Naive B cell (primary cell): ENCODE measurements around the gene SEMA3A. TPM values are rescaled to one million over a fixed set of nuclear protein-coding genes. Genes with fewer than 3 reads are reported as not detected.
A peak's percentile ranks its signal among the peaks of the same experiment; 100 is the strongest.

Experiments
- ATAC-seq, 2 donors: fragments of 150-1000 bp; cut with Tn5 transposase; 2 replicates each; pipeline ENCODE4 v1.10.0; 2021; ENCODE audit warnings: low read depth in 2 of 2, mild to moderate bottlenecking in 2 of 2, moderate library complexity in 2 of 2
- DNase-seq: peaks from one replicate; pipeline ENCODE4 v3.0.0; 2022
- H3K27ac Mint-ChIP-seq, 6 donors: one replicate each; pipeline ENCODE4 v1.8.0; 2020 to 2022; ENCODE audit warnings: mild to moderate bottlenecking in 6 of 6, mixed read lengths in 6 of 6, moderate library complexity in 5 of 6, inconsistent platforms in 2 of 6
- H3K27me3 Mint-ChIP-seq, 3 donors: one replicate each; pipeline ENCODE4 v1.8.0; 2021 to 2022; ENCODE audit warnings: mixed read lengths in 3 of 3, mild to moderate bottlenecking in 1 of 3
- H3K36me3 Mint-ChIP-seq, 2 donors: one replicate each; pipeline ENCODE4 v1.8.0; 2020 to 2022; ENCODE audit warnings: mixed read lengths in 2 of 2, inconsistent platforms in 1 of 2, mild to moderate bottlenecking in 1 of 2
- H3K4me1 Mint-ChIP-seq, 3 donors: one replicate each; pipeline ENCODE4 v1.8.0; 2020 to 2022; ENCODE audit warnings: mixed read lengths in 3 of 3, inconsistent platforms in 1 of 3, mild to moderate bottlenecking in 1 of 3, moderate library complexity in 1 of 3
- H3K4me3 Mint-ChIP-seq, 8 donors: one replicate each; pipeline ENCODE4 v1.8.0; 2020 to 2022; ENCODE audit warnings: mild to moderate bottlenecking in 8 of 8, mixed read lengths in 8 of 8, moderate library complexity in 8 of 8, inconsistent platforms in 2 of 8
- H3K9me3 Mint-ChIP-seq, 7 donors: one replicate each; pipeline ENCODE4 v1.8.0; 2020 to 2022; ENCODE audit warnings: mixed read lengths in 7 of 7, mild to moderate bottlenecking in 5 of 7, inconsistent platforms in 2 of 7, moderate library complexity in 1 of 7
- polyA plus RNA-seq, 6 donors: library from polyadenylated mRNA; unstranded; fragments of 300-500 nt; fragmentation: Illumina TruSeq; gene quantifications; one replicate each; pipeline ENCODE4 v1.2.3, GENCODE V29; 2021; ENCODE audit warnings: low read depth in 6 of 6

The SEMA3A gene
- polyA plus RNA-seq, 6 donors from 2014 or later = not detected

GRCh38 chr7:83952236-83952635, 242.4 kb downstream of the SEMA3A start:
- no peaks in the 10 kb centered on the region for H3K4me1 Mint-ChIP-seq
- H3K4me3 Mint-ChIP-seq = no peak overlapping the region
- peaks cover 0 to 4% (median 0%) of the 10 kb centered on the region in 7 donors for H3K9me3 Mint-ChIP-seq
- no peak for ATAC-seq
- H3K27ac Mint-ChIP-seq = no peak overlapping the region
- DNase-seq = no peak
- H3K36me3 Mint-ChIP-seq = no peaks in the 10 kb centered on the region
- no peaks in the 10 kb centered on the region for H3K27me3 Mint-ChIP-seq

- H3K36me3 Mint-ChIP-seq = no peaks in the 10 kb centered on the region
- ATAC-seq (no peak), DNase-seq (no peak)
- no peaks in the 10 kb centered on the region for H3K9me3 Mint-ChIP-seq
- H3K27me3 Mint-ChIP-seq = no peaks in the 10 kb centered on the region
- H3K4me3 Mint-ChIP-seq = peak overlapping the region in 1 of 8 donors; percentile 13
- no peaks in the 10 kb centered on the region for H3K4me1 Mint-ChIP-seq
- no peak overlapping the region for H3K27ac Mint-ChIP-seq
Measured at GRCh38 chr7:83947260-83947659, 247.3 kb downstream of the SEMA3A start.

GRCh38 chr7:83946801-83947200, 247.8 kb downstream of the SEMA3A start:
- H3K4me3 Mint-ChIP-seq = no peak overlapping the region
- no peaks in the 10 kb centered on the region for H3K4me1 Mint-ChIP-seq
- ATAC-seq (no peak), DNase-seq (no peak)
- no peaks in the 10 kb centered on the region for H3K36me3 Mint-ChIP-seq
- H3K27me3 Mint-ChIP-seq = no peaks in the 10 kb centered on the region
- no peak overlapping the region for H3K27ac Mint-ChIP-seq
- H3K9me3 Mint-ChIP-seq = no peaks in the 10 kb centered on the region

- no peak for DNase-seq
- no peak for ATAC-seq
- H3K27me3 Mint-ChIP-seq = no peaks in the 10 kb centered on the region
- no peaks in the 10 kb centered on the region for H3K4me1 Mint-ChIP-seq
- no peaks in the 10 kb centered on the region for H3K36me3 Mint-ChIP-seq
- H3K27ac Mint-ChIP-seq = no peak overlapping the region
- H3K9me3 Mint-ChIP-seq = no peaks in the 10 kb centered on the region
- H3K4me3 Mint-ChIP-seq = no peak overlapping the region
Measured at GRCh38 chr7:83941300-83941699, 253.3 kb downstream of the SEMA3A start.

GRCh38 chr7:83937930-83938329, 256.7 kb downstream of the SEMA3A start:
- DNase-seq = no peak
- H3K36me3 Mint-ChIP-seq = no peaks in the 10 kb centered on the region
- ATAC-seq = no peak
- no peak overlapping the region for H3K27ac Mint-ChIP-seq
- H3K4me1 Mint-ChIP-seq = no peaks in the 10 kb centered on the region
- H3K9me3 Mint-ChIP-seq = no peaks in the 10 kb centered on the region
- no peak overlapping the region for H3K4me3 Mint-ChIP-seq
- H3K27me3 Mint-ChIP-seq = no peaks in the 10 kb centered on the region

GRCh38 chr7:83936056-83936708, 258.4 kb downstream of the SEMA3A start:
- Mint-ChIP-seq H3K4me3 (no peak overlapping the region), H3K27me3 (no peaks in the 10 kb centered on the region), H3K27ac (no peak overlapping the region), H3K36me3 (no peaks in the 10 kb centered on the region), H3K4me1 (no peaks in the 10 kb centered on the region), H3K9me3 (no peaks in the 10 kb centered on the region)
- peak; percentile 9 for DNase-seq
- peak in 1 of 2 donors; percentile 40 for ATAC-seq

GRCh38 chr7:83934118-83934734, 260.4 kb downstream of the SEMA3A start:
- H3K27ac Mint-ChIP-seq = peak overlapping the region in 1 of 6 donors; percentile 43
- DNase-seq = no peak
- no peaks in the 10 kb centered on the region for H3K9me3 Mint-ChIP-seq
- no peak for ATAC-seq
- H3K4me3 Mint-ChIP-seq = no peak overlapping the region
- no peaks in the 10 kb centered on the region for H3K4me1 Mint-ChIP-seq
- H3K36me3 Mint-ChIP-seq = no peaks in the 10 kb centered on the region
- H3K27me3 Mint-ChIP-seq = no peaks in the 10 kb centered on the region

- no peak for DNase-seq
- Mint-ChIP-seq H3K27ac (no peak overlapping the region), H3K9me3 (no peaks in the 10 kb centered on the region), H3K4me3 (no peak overlapping the region), H3K36me3 (no peaks in the 10 kb centered on the region), H3K27me3 (no peaks in the 10 kb centered on the region), H3K4me1 (no peaks in the 10 kb centered on the region)
- ATAC-seq = no peak
Measured at GRCh38 chr7:83931968-83932367, 262.6 kb downstream of the SEMA3A start.

- no peaks in the 10 kb centered on the region for H3K36me3 Mint-ChIP-seq
- no peak overlapping the region for H3K4me3 Mint-ChIP-seq
- H3K4me1 Mint-ChIP-seq = no peaks in the 10 kb centered on the region
- no peak overlapping the region for H3K27ac Mint-ChIP-seq
- no peaks in the 10 kb centered on the region for H3K27me3 Mint-ChIP-seq
- DNase-seq (no peak), ATAC-seq (no peak)
- no peaks in the 10 kb centered on the region for H3K9me3 Mint-ChIP-seq
Measured at GRCh38 chr7:83930262-83930661, 264.3 kb downstream of the SEMA3A start.

GRCh38 chr7:83925860-83926259, 268.7 kb downstream of the SEMA3A start:
- DNase-seq (no peak), ATAC-seq (no peak)
- Mint-ChIP-seq H3K27me3 (no peaks in the 10 kb centered on the region), H3K4me3 (no peak overlapping the region), H3K27ac (no peak overlapping the region), H3K4me1 (no peaks in the 10 kb centered on the region), H3K9me3 (no peaks in the 10 kb centered on the region), H3K36me3 (no peaks in the 10 kb centered on the region)

GRCh38 chr7:83921941-83922607, 272.5 kb downstream of the SEMA3A start:
- Mint-ChIP-seq H3K36me3 (no peaks in the 10 kb centered on the region), H3K27ac (no peak overlapping the region), H3K4me1 (no peaks in the 10 kb centered on the region), H3K4me3 (no peak overlapping the region), H3K9me3 (peaks cover 0 to 3% (median 0%) of the 10 kb centered on the region in 7 donors), H3K27me3 (no peaks in the 10 kb centered on the region)
- ATAC-seq (no peak), DNase-seq (no peak)

- Mint-ChIP-seq H3K9me3 (peaks cover 0 to 3% (median 0%) of the 10 kb centered on the region in 7 donors), H3K36me3 (no peaks in the 10 kb centered on the region), H3K27ac (no peak overlapping the region), H3K4me3 (no peak overlapping the region), H3K27me3 (no peaks in the 10 kb centered on the region), H3K4me1 (no peaks in the 10 kb centered on the region)
- no peak for DNase-seq
- no peak for ATAC-seq
Measured at GRCh38 chr7:83921271-83921940, 273.2 kb downstream of the SEMA3A start.

- H3K4me3 Mint-ChIP-seq = no peak overlapping the region
- no peaks in the 10 kb centered on the region for H3K27me3 Mint-ChIP-seq
- no peaks in the 10 kb centered on the region for H3K4me1 Mint-ChIP-seq
- H3K27ac Mint-ChIP-seq = no peak overlapping the region
- H3K9me3 Mint-ChIP-seq = peaks cover 2 to 6% (median 3%) of the 10 kb centered on the region in 7 donors
- no peak for ATAC-seq
- no peaks in the 10 kb centered on the region for H3K36me3 Mint-ChIP-seq
- no peak for DNase-seq
Measured at GRCh38 chr7:83918142-83918541, 276.4 kb downstream of the SEMA3A start.

GRCh38 chr7:83913174-83913573, 281.4 kb downstream of the SEMA3A start:
- Mint-ChIP-seq H3K9me3 (peaks cover 0 to 7% (median 4%) of the 10 kb centered on the region in 7 donors), H3K4me1 (no peaks in the 10 kb centered on the region), H3K27ac (no peak overlapping the region), H3K27me3 (no peaks in the 10 kb centered on the region), H3K4me3 (no peak overlapping the region), H3K36me3 (no peaks in the 10 kb centered on the region)
- DNase-seq (no peak), ATAC-seq (no peak)
